A549 treated with GW870086 at 1 μM for 4 hours (cell line): Measurements from ENCODE around the gene ATP1B1. TPM values are rescaled to one million over a fixed set of nuclear protein-coding genes. Genes with fewer than 3 reads are reported as not detected.

Source experiments
- total RNA-seq: library from RNA; stranded (reverse); fragments of 200-300 nt; extraction: Qiagen RNA extraction; gene quantifications from 5 replicates; pipeline ENCODE4 v1.2.3, GENCODE V29; 2022; ENCODE audit warnings: low read depth

Gene ATP1B1
- total RNA-seq: 206 to 247 TPM (median 245 TPM) in 5 replicates

GRCh38 chr1:169106095-169106920 lies at the start of gene ATP1B1:
Gene ATP1B1 (plus strand): TSS chr1:169106690. CDS start chr1:169106830, 140 bp downstream.

